HFF-Myc (cell line): Measurements from ENCODE around the gene GLRX5.

Experiments used
- DNase-seq: peaks from one replicate; pipeline ENCODE4 v3.0.0-alpha.2; 2011; ENCODE audit warnings: low read depth; ENCODE audit errors: extremely low read depth
- H3K4me3 ChIP-seq: replicated peaks from 2 replicates; pipeline ENCODE4 v1.5.1; 2011; ENCODE audit warnings: low read depth, mild to moderate bottlenecking, control low read depth, low read length
- TF ChIP-seq, protein P1 (sequence below): IDR thresholded peaks from 2 replicates; pipeline ENCODE4 v1.5.1; 2012; ENCODE audit warnings: mild to moderate bottlenecking, low read depth, low read length, control low read depth; ENCODE audit errors: missing control alignments

GLRX5 gene

GRCh38 chr14:95494456-95494855 lies 40.4 kb upstream of the GLRX5 start:
- TF ChIP-seq, protein P1, sequence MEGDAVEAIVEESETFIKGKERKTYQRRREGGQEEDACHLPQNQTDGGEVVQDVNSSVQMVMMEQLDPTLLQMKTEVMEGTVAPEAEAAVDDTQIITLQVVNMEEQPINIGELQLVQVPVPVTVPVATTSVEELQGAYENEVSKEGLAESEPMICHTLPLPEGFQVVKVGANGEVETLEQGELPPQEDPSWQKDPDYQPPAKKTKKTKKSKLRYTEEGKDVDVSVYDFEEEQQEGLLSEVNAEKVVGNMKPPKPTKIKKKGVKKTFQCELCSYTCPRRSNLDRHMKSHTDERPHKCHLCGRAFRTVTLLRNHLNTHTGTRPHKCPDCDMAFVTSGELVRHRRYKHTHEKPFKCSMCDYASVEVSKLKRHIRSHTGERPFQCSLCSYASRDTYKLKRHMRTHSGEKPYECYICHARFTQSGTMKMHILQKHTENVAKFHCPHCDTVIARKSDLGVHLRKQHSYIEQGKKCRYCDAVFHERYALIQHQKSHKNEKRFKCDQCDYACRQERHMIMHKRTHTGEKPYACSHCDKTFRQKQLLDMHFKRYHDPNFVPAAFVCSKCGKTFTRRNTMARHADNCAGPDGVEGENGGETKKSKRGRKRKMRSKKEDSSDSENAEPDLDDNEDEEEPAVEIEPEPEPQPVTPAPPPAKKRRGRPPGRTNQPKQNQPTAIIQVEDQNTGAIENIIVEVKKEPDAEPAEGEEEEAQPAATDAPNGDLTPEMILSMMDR = no peak
- H3K4me3 ChIP-seq = no peak overlapping the region
- DNase-seq = no peak

DNA sequence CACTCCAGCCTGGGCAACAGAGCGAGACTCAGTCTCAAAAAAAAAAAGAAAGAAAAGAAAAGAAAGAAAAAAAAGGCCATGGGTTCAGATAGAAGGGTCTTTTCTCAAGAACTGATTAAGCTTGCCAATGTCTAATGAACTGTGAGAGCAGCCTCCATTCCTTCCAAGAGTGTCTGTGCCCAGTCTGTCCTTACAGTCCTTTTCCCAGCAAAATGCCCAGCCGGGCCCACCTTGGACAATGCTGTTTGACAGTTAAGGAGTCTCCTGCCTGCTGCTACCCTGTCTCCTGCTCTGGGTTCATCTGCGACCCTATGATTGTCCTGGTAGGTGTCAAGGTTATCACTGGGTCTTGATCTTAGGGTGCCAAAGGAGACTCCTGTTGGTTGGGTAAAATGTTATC lies 39.8 kb upstream of the GLRX5 start:
- H3K4me3 ChIP-seq = no peak overlapping the region
- no peak for DNase-seq
- TF ChIP-seq, protein P1 = no peak

GRCh38 chr14:95495538-95496025 lies 39.3 kb upstream of the GLRX5 start:
- H3K4me3 ChIP-seq = no peak overlapping the region
- TF ChIP-seq, protein P1 = no peak
- DNase-seq = no peak

- DNase-seq = no peak
- TF ChIP-seq, protein P1 = no peak
- H3K4me3 ChIP-seq = no peak overlapping the region
Measured at GRCh38 chr14:95496111-95496681, 38.7 kb upstream of the GLRX5 start.

GRCh38 chr14:95496690-95497259 lies 38.1 kb upstream of the GLRX5 start:
- TF ChIP-seq, protein P1 = no peak
- H3K4me3 ChIP-seq = no peak overlapping the region
- peak; percentile 68 for DNase-seq

DNA sequence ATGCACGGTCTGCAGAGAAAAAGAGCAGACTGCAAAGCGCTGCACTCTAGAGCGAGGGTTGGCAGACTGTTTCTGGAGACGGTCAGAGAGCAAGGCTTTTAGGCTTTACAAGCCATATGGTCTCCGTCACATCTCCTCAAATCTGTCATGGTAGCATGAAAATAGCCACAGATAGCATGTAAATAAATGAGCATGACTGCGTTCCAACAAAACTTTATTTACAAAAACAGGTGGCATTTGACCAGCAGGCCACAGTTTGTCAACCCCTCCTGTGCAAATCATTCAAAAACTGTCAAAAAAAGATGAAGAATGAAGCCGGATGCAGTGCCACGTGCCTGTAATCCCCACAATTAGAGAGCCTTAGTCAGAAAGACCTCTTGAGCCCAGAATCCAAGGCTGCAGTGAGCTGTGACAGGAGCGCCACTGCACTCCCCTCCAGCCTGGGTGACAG lies 37.3 kb upstream of the GLRX5 start:
- H3K4me3 ChIP-seq = no peak overlapping the region
- no peak for DNase-seq
- TF ChIP-seq, protein P1 = no peak
